GM18868 (cell line): ENCODE results near the gene OSBPL6.

Source experiments
- ATAC-seq: cut with Tn5 transposase; IDR thresholded peaks from one replicate; pipeline ENCODE4 v1.9.1; 2021; ENCODE audit warnings: mild to moderate bottlenecking, moderate library complexity; ENCODE audit not compliant: unreplicated experiment

OSBPL6 gene

DNA sequence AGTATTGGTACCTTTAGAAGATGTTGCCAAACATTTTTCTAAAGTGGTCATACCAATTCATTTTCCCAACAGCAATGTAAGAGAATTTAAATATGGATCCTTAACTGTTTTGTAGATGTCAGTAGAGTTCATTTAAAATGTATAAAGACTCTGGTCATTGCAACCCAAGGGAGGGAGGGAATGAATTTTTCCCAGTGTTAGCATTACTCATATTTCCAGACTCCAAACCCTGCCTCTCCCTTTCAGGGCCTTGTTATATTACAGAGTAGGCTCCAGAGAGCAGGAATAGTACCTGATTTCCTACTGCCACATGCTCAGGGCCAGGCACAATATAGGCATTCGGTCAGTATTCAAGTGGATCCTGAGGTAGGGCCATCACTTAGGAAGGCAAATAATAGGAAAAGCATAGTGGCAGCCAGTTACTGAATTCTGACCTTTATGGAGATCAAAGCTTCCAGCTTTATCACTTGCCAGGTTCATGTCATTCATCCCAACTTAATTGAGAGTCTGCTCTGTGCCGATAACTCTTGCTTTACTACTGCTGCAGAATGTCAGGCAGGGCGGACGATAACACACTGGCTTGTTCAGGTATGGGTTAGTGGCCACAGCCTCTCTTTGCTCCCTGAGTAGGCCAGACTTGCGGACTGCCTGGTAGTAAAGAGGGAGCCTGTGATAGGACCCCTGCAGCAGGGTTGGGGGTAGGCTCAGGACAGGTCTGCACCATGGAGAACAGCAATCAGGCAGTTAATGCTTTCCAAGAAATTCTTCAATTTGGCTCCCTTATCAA lies 75.3 kb downstream of the OSBPL6 start:
- ATAC-seq, result no peak

DNA sequence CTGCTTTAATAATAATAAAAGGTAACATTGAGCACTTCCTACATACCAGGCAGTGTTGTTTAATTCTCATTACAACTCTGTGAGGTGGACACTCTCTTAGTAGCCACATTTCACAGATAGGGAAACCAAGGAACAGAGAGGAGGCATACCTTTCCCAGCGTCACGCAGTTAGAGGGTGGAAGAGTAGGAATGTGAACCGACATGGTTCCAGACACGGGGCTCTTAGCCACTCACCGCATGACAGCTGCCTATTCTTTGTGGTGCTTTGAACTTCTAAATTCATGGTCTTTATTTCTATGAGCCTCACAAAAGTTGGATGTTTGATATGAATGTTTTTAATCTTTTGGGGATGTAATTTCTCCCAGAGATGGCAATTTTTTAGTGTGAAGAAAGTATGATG lies 76.0 kb downstream of the OSBPL6 start:
- ATAC-seq, result no peak

DNA sequence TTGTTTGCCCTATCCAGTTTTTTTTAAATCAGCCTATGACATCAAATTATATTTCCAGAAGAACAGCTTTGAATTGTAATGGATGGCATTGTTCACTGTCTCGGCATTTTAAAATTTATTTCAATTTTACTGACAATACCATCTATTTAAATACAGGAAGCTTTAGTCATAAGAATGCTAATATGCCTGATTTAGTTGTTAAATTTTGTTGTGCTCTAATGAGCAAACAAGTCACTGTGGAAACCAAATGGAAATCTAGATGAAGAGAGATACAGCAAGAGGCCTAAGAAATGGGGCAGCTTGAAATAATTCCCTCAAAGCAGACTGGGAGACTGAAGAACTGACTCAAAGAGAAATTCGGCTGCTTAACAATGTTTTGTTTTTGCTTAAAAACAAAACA lies 76.8 kb downstream of the OSBPL6 start:
- ATAC-seq, result no peak

GRCh38 chr2:178271629-178272333 lies 77.5 kb downstream of the OSBPL6 start:
- ATAC-seq, result no peak

GRCh38 chr2:178273787-178274360 lies 79.6 kb downstream of the OSBPL6 start:
- no peak for ATAC-seq

GRCh38 chr2:178275600-178275999 lies 81.3 kb downstream of the OSBPL6 start:
- ATAC-seq, result no peak

GRCh38 chr2:178277741-178278197 lies 83.5 kb downstream of the OSBPL6 start:
- no peak for ATAC-seq

DNA sequence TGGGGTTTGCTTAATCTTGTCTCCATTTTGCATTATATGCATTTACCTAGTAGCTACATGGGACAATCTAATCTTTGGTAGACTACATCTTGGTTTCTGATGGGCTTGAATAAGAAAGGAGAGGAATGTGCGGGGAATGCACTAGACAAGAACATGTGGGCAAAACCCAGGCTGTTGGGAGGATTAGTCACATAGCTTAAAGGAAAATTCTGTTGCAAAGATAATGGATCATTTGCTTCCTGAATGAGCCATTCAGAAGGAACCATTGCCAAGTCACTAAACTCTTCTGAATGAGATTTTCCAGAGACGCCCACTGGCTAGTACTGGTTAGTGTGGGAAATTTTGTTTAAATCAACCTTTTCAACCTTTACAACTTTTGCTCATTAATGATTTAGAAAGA lies 84.8 kb downstream of the OSBPL6 start:
- no peak for ATAC-seq

GRCh38 chr2:178279636-178280035 lies 85.3 kb downstream of the OSBPL6 start:
- no peak for ATAC-seq

DNA sequence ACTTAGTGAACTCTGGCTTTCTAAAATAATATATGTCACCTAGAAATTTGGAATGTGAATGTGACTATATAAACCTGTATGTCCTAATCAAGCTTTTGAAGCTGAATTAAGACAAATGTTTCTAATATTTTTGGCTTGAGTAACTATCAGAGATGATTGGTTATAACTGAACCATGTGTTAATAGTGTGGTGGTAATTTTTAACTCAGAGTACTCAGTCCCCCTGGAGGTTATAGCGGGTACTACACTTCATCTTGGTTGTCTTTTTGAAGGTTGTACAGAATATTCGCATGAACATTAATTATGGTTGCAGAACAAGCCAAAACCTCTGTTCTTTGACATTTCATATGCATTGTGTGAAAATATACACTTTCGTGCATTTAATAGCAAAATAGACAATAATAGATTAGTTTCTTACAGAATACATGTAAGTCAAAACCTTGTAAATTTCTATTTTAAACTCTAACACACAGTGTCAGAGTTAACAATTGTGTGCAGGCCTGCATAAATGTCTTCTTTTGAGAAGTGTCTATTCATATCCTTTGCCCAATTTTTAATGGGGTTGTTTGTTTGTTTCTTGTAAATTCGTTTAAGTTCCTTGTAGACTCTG lies 86.0 kb downstream of the OSBPL6 start:
- ATAC-seq, result peak; percentile 94

DNA sequence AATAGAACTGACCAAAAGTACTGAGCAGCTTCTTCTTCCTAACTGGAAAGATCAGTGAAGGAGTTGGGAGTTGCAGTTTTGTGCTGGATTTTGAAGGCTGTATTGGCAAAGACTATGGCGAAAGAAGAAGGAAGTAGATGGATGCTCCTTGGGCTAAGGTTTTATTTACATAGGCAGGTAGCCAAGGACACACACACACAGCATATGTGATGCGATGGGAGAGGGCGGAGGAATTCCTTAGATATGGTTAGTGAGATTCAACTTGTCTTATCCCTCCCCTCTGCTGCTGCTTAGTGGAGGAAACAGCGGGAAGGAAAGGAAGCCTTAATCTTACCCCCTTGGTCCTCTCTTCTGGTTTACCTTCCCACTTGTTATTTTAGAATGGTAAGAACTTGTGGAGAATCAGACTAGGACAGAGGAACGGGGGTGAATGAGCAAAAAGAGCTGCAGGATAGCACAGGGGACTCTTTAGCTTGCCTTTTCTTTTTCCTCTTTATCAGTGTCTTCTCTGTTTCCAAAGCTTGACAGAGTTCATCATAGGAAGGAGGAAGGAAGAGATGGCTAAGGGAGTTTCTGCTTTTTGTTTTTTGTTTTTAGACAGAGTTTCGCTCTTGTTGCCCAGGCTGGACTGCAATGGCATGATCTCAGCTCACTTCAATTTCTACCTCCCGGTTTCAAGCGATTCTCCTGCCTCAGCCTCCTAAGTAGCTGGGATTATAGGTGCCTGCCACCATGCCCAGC lies 87.9 kb downstream of the OSBPL6 start:
- ATAC-seq, result no peak

- no peak for ATAC-seq
These were observed 89.1 kb downstream of the OSBPL6 start for GRCh38 chr2:178283341-178283918.

- no peak for ATAC-seq
These were observed 90.4 kb downstream of the OSBPL6 start for GRCh38 chr2:178284613-178285286.

DNA sequence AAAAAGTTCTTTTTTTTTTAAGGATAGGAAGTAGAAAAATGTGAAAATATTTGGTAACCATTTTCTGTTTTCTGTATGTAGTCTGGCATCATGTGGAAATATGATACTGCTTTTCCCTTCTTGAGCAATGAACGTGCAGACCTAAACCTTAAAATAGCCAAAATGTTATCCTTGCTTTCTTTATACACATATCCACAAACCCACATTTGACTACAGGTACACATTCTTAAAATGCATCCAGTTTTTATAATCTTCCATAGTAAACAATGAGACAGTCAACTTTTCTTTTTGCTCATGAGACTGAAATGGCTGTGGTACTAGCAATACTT lies 90.9 kb downstream of the OSBPL6 start:
- ATAC-seq, result no peak

GRCh38 chr2:178286636-178287035 lies 92.3 kb downstream of the OSBPL6 start:
- no peak for ATAC-seq

GRCh38 chr2:178287652-178288344 lies 93.5 kb downstream of the OSBPL6 start:
- no peak for ATAC-seq

DNA sequence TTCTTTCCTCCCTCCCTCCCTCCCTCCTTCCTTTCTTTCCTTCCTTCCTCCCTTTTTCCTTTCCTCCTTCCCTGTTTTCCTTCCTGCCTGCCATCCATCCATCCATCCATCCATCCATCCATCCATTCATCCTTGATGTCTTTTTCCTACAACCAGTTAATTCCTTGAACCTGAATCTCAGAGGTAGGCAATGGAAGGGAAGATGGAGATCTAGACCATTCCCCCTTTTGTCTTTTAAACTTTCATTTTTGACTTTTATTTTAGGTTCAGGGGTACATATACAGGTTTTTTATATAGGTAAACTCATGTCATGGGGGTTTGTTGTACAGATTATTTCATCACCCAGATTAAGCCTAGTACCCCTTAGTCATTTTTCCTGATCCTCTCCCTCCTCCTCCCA lies 97.4 kb downstream of the OSBPL6 start:
- ATAC-seq, result no peak

GRCh38 chr2:178292586-178292985 lies 98.3 kb downstream of the OSBPL6 start:
- no peak for ATAC-seq

DNA sequence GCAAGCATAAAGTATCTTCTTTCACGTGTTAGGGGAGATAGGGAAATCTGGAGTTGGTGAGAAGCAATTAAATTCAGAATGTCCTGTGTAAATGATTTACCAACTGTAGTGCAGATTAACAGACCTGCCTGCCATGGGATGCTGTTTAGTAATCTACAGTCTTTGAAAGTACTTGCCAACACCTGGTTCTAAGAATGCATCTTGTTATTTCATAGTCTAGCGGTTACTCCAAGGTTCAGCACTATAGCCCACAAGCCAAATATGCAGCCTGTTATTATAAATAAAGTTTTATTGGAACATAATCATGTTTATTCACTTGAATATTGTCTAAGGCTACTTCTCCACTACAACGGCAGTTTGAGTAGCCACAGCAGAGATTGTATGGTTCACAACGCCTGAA lies 100.8 kb downstream of the OSBPL6 start:
- ATAC-seq, result no peak

GRCh38 chr2:178295906-178296305 lies 101.6 kb downstream of the OSBPL6 start:
- no peak for ATAC-seq
